Measurements from ENCODE around the gene RPS24. TPM values are rescaled to one million over a fixed set of nuclear protein-coding genes. Genes with fewer than 3 reads are reported as not detected.

RPS24 gene
- total and polyA plus RNA-seq, 2 of the 8 experiments (the other 6 are each of a cell fraction or from before 2014, with no cell fraction given): 2,128 to 3,943 TPM

DNA sequence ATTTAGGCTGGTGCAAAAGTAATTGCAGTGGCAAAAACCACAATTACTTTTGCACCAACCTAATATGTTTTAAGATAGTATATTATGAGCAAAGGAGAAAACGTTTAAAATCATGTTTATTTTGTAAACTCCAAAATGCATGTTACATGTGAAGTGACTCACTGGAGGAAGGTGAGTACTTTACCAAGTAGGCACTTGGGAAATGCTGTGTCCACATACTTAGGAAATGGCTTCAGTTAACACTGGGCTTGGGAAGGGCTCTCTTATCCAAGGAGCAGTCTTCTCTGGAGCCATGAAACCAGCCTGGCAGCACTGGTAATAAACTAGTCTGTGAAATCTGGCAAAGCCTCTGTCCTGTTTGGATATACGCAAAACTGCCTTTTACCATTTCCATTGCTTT, 4.4 kb downstream of the RPS24 start (continued):
- TF ChIP-seq KDM4A (IDR thresholded peaks at IDR 0.05; ENCODE audit: low read depth, low read length, severe bottlenecking) (no peak), CBX5 (IDR thresholded peaks at IDR 0.05; ENCODE audit: low read depth, low read length) (no peak)
